Omental fat pad (tissue), 4 donors: ENCODE data around the gene TWNK. TPM values are rescaled to one million over a fixed set of nuclear protein-coding genes. Genes with fewer than 3 reads are reported as not detected.

ENCODE experiments used
- ATAC-seq: fragments of 150-250 bp; one replicate; pipeline ENCODE4 v1.9.1; 2016; ENCODE audit warnings: mild to moderate bottlenecking, moderate library complexity; ENCODE audit not compliant: low FRiP score
- DNase-seq: peaks from one replicate; pipeline ENCODE4 v3.0.0-alpha.2; 2019; ENCODE audit warnings: low spot score
- CTCF ChIP-seq, 3 donors: fragments of 450-650 bp; IDR thresholded peaks; one replicate each; pipeline ENCODE4 v1.5.1; 2016 to 2017; ENCODE audit warnings: antibody characterized with exemption in 3 of 3, mild to moderate bottlenecking in 3 of 3, moderate library complexity in 2 of 3
- total RNA-seq, 4 donors: library from RNA; depleted of rRNA; stranded (reverse); fragments of >200 nt; gene quantifications; one replicate each; pipeline ENCODE4 v1.1.0, GENCODE V29; 2016

The TWNK gene
- total RNA-seq, 4 donors from 2014 or later = 4.6 to 20.8 (median 6.9) TPM

DNA sequence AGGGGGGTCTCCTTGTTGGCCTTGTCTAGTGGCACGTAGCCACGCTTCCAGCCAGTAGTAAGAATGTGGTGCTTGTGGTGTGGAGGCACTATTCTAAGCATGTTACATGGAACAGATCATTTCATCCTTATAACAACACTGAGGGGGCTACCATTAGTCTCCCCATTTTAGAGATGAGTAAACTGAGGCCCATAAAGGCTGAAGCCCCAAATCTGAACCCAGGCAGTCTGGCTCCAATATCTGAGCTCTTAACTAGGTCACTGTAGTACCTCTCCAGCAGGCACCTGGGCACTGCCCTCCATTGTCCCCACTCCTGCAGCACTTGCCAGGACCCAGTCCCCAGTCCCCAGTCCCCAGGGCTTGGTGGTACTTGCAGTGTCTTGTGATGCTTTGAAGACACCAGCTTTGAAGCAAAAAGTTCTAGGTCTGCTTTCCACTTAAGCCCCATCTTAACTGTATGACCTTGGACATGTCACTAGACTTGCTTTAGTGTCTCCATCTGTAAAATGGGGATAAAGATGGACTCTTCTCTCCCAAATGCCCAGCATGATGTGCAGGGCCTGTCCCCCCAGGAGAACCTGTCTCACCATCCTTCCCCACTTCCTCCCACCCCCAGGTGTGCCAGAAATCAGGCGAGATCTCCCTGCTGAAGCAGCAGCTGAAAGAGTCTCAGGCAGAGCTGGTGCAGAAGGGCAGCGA is 18.7 kb downstream of the TWNK start:
- ATAC-seq (no peak), DNase-seq (no peak)
- no peak for TF ChIP-seq CTCF (IDR thresholded peaks at IDR 0.05)

DNA sequence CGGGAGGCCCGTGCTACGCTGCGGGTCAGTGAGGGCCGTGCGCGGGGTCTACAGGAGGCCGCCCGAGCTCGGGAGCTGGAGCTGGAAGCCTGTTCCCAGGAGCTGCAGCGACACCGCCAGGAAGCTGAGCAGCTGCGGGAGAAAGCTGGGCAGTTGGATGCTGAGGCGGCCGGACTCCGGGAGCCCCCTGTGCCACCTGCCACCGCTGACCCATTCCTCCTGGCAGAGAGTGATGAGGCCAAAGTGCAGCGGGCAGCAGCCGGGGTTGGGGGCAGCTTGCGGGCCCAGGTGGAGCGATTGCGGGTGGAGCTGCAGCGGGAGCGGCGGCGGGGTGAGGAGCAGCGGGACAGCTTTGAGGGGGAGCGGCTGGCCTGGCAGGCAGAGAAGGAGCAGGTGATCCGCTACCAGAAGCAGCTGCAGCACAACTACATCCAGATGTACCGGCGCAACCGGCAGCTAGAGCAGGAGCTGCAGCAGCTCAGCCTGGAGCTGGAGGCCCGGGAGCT is 19.3 kb downstream of the TWNK start:
- no peak for ATAC-seq
- no peak for TF ChIP-seq CTCF (IDR thresholded peaks at IDR 0.05)
- no peak for DNase-seq

- no peak for ATAC-seq
- no peak for DNase-seq
- TF ChIP-seq CTCF (IDR thresholded peaks at IDR 0.05) = no peak
These were observed 19.9 kb downstream of the TWNK start for GRCh38 chr10:101007099-101007711.

DNA sequence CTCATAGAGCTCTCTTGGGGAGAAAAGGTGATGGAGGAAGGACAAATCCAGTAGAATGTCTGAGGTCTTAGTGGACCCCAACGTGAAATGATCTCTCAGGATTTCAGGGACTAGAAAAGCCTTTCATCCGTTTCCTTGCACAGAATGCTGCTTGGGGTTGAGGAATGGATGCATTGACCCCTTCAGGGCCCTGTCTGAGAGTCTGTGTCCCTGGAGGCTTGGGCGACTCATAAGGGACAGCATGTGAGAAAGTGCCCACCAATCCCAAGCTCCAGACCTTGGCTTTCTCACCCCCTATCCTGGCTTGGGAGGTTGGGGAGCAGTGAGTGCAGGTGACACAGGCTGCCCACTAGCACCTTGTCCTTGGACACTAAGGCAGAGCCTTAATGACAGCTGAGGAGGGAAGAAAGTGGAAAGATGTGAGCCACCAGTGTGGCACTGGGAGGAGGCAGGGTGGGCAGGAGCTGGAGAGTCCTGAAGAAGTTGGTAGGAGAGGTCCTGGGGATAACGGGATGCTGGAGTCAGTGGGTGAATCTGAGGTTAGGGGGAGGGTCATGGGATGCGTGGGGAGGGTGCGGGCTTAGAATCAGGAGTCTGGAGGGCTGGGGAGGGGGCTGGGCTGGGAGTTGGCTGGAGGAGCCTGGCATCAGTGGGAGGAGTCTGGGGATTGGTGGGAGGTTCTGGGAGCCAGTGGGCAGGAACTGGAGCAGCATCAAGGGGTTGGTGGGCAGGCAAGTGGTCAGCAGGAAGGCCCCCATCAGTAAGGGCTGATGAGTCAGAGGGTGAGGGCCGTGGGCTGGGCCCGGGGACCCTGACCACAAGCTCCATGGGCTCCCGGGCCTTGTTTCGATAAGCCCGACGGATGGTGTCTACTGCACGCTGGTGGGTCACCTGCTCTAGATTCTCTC is 20.8 kb downstream of the TWNK start:
- no peak for DNase-seq
- no peak for ATAC-seq
- TF ChIP-seq CTCF (IDR thresholded peaks at IDR 0.05) = no peak

GRCh38 chr10:101008823-101009423 is 21.6 kb downstream of the TWNK start:
- ATAC-seq (no peak), DNase-seq (no peak)
- TF ChIP-seq CTCF (IDR thresholded peaks at IDR 0.05) = no peak

- DNase-seq (no peak), ATAC-seq (no peak)
- no peak for TF ChIP-seq CTCF (IDR thresholded peaks at IDR 0.05)
These were observed 23.0 kb downstream of the TWNK start for GRCh38 chr10:101010329-101010728.
